Thyroid gland (tissue), 4 donors: ENCODE data around the gene ZCCHC9.

Experiments
- POLR2A ChIP-seq, 2 donors: fragments of 450-650 bp; IDR thresholded peaks; one replicate each; pipeline ENCODE4 v1.6.1; 2017; ENCODE audit warnings: antibody characterized with exemption in 2 of 2, mild to moderate bottlenecking in 2 of 2, moderate library complexity in 1 of 2
- TF ChIP-seq, protein P1 (sequence below), 6 experiments: fragments of 200-600 bp in 3 of 6; fragments of 450-650 bp in 3 of 6; sonication (generic) in 3 of 6; IDR thresholded peaks; one replicate each; pipeline ENCODE4 v1.5.1; 2016 to 2019; ENCODE audit warnings: antibody characterized with exemption in 6 of 6, mild to moderate bottlenecking in 2 of 6, inconsistent platforms in 1 of 6, moderate library complexity in 1 of 6

DNA sequence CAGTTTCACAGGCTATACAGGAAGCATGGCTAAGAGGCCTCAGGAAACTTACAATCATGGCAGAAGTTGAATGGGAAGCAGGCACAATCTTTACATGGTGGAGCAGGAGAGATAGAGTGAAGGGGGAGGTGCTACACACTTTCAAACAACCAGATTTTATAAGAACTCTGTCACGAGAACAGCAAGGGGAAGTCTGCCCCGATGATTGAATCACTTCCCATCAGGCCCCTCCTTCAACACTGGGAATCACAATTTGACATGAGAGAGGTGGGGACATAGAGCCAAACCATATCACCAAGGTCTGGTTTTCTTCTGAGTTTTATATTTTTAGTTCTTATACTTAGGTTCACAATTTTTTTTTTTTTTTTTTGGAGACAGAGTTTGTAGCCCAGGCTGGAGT lies 16.1 kb downstream of the ZCCHC9 start:
- TF ChIP-seq, protein P1, sequence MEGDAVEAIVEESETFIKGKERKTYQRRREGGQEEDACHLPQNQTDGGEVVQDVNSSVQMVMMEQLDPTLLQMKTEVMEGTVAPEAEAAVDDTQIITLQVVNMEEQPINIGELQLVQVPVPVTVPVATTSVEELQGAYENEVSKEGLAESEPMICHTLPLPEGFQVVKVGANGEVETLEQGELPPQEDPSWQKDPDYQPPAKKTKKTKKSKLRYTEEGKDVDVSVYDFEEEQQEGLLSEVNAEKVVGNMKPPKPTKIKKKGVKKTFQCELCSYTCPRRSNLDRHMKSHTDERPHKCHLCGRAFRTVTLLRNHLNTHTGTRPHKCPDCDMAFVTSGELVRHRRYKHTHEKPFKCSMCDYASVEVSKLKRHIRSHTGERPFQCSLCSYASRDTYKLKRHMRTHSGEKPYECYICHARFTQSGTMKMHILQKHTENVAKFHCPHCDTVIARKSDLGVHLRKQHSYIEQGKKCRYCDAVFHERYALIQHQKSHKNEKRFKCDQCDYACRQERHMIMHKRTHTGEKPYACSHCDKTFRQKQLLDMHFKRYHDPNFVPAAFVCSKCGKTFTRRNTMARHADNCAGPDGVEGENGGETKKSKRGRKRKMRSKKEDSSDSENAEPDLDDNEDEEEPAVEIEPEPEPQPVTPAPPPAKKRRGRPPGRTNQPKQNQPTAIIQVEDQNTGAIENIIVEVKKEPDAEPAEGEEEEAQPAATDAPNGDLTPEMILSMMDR (IDR thresholded peaks at IDR 0.05), result no peak
- TF ChIP-seq POLR2A (IDR thresholded peaks at IDR 0.05), result no peak
